ENCODE measurements around the gene ECT2L. TPM values are rescaled to one million over a fixed set of nuclear protein-coding genes. Genes with fewer than 3 reads are reported as not detected.

Gene ECT2L
- total RNA-seq, 1 experiment from 2014 or later = not detected

DNA sequence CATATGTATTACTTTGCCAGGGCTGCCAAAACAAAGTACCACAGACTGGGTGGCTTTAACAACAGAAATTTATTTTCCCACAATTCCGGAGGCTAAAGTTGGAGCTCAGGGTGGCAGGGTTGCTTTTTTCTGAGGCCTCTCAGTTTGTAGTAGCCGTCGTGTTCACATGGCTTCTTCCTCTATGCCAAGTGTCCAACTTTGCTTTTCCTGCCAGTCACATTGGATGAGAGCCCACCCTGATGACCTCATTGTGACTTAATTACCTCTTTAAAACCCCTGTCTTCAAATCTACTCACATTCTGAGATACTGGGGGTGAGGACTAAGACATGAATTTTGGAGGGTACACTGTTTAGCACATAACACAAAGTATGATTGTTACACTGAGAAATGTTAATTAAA lies 9.9 kb upstream of the ECT2L start:
- H3K4me2 ChIP-seq = no peak overlapping the region
- ChIA-PET POLR2A (ENCODE audit: unreplicated experiment) (no interaction called here), CTCF (no interaction called here)
- no peaks in the 10 kb centered on the region for H3K27me3 ChIP-seq (ENCODE audit: insufficient read depth, low read depth)
- H3F3A ChIP-seq (ENCODE audit: insufficient read depth, low read depth) = no peaks in the 10 kb centered on the region
- no peak overlapping the region for H2AFZ ChIP-seq
- H3K4me1 ChIP-seq (replicated peaks; ENCODE audit: insufficient read depth) = no peaks in the 10 kb centered on the region
- H3K9me3 ChIP-seq (ENCODE audit: insufficient read depth, low read depth) = no peaks in the 10 kb centered on the region
- intact Hi-C loops (cut with micrococcal nuclease; ENCODE audit: unreplicated experiment) = no loop called here
- BruUV-seq (replicated peaks) = no TSS peak
- H4K20me1 ChIP-seq (ENCODE audit: insufficient read depth) = no peaks in the 10 kb centered on the region
- TF ChIP-seq, protein P1, sequence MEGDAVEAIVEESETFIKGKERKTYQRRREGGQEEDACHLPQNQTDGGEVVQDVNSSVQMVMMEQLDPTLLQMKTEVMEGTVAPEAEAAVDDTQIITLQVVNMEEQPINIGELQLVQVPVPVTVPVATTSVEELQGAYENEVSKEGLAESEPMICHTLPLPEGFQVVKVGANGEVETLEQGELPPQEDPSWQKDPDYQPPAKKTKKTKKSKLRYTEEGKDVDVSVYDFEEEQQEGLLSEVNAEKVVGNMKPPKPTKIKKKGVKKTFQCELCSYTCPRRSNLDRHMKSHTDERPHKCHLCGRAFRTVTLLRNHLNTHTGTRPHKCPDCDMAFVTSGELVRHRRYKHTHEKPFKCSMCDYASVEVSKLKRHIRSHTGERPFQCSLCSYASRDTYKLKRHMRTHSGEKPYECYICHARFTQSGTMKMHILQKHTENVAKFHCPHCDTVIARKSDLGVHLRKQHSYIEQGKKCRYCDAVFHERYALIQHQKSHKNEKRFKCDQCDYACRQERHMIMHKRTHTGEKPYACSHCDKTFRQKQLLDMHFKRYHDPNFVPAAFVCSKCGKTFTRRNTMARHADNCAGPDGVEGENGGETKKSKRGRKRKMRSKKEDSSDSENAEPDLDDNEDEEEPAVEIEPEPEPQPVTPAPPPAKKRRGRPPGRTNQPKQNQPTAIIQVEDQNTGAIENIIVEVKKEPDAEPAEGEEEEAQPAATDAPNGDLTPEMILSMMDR (conservative IDR thresholded peaks at IDR 0.05) = no peak
- no peak for TF ChIP-seq EZH2 (IDR thresholded peaks at IDR 0.05; ENCODE audit: low read depth)
- H3K36me3 ChIP-seq (ENCODE audit: low read depth) = 0 out of 2 replicates have a peak, but pooled peaks cover 18% of the 10 kb centered on the region
- no peak overlapping the region for H3K4me3 ChIP-seq
- DNase-seq = no peak
- H3K27ac ChIP-seq = no peak overlapping the region
- H3K79me2 ChIP-seq (ENCODE audit: low read depth) = no peaks in the 10 kb centered on the region
- H3K9me2 ChIP-seq (ENCODE audit: insufficient read depth) = no peaks in the 10 kb centered on the region

DNA sequence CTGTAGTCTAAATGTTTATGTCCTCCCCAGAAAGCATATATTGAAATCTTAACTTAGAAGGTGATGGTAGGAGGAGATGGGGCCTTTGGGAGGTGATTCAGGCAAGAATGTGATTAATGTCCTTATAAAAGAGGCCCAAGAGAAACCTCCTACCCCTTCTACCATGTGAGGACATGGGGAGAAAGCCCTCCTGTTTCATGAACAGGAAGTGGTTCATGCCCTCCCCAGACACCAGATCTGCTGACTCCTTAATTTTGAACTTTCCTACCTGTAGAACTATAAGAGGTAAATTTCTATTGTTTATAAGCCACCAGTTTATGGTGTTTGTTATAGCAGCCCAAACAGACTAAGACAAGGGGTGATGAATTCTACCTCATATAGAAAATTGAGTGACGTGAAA lies 8.7 kb upstream of the ECT2L start:
- DNase-seq = no peak
- no peak overlapping the region for H3K4me2 ChIP-seq

DNA sequence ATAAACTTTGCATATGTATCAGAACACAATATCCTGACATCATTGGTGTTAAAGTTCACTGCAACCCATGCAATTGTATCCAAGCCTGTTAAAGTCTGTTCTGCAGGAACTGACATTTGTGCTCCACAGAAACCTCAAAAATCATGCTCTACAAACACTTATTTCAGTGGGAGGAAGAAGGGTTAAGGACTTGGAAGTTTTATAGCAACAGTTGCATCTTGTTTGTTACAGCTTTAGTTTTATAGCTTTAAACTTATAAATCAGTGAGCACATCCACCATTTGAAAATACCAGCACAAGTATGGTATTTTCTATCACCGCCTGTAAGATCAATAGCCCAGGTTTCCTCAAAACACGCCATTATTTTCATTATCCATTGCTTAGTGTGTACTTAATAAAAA lies 884 bp downstream of the ECT2L start:
- Histone ChIP-seq H3K9me3 (ENCODE audit: insufficient read depth, low read depth) (no peaks in the 10 kb centered on the region; the same call in 1 of the 2 replicates), H2AFZ (no peak overlapping the region), H3K9me2 (ENCODE audit: insufficient read depth) (no peaks in the 10 kb centered on the region), H3F3A (ENCODE audit: insufficient read depth, low read depth) (no peaks in the 10 kb centered on the region; the same call in 1 of the 2 replicates), H4K20me1 (ENCODE audit: insufficient read depth) (no peaks in the 10 kb centered on the region), H3K36me3 (ENCODE audit: low read depth) (no peaks in the 10 kb centered on the region), H3K27me3 (ENCODE audit: insufficient read depth, low read depth) (no peaks in the 10 kb centered on the region), H3K4me1 (replicated peaks; ENCODE audit: insufficient read depth) (no peaks in the 10 kb centered on the region), H3K4me3 (no peak overlapping the region), H3K4me2 (no peak overlapping the region), H3K27ac (no peak overlapping the region), H3K79me2 (ENCODE audit: low read depth) (no peaks in the 10 kb centered on the region)
- intact Hi-C loops (cut with micrococcal nuclease; ENCODE audit: unreplicated experiment) = no loop called here
- ChIA-PET POLR2A (ENCODE audit: unreplicated experiment) (no interaction called here), CTCF (no interaction called here)
- no peak for DNase-seq
- TF ChIP-seq, protein P1 (conservative IDR thresholded peaks at IDR 0.05) = no peak
- TF ChIP-seq EZH2 (IDR thresholded peaks at IDR 0.05; ENCODE audit: low read depth) = no peak
- BruUV-seq (replicated peaks) = no TSS peak

More for the DNA sequence above, 8.7 kb upstream of the ECT2L start:
- Histone ChIP-seq H3K27ac (no peak overlapping the region), H3K4me3 (no peak overlapping the region), H3K79me2 (ENCODE audit: low read depth) (no peaks in the 10 kb centered on the region), H3F3A (ENCODE audit: insufficient read depth, low read depth) (no peaks in the 10 kb centered on the region; the same call in 1 of the 2 replicates), H4K20me1 (ENCODE audit: insufficient read depth) (no peaks in the 10 kb centered on the region), H3K36me3 (ENCODE audit: low read depth) (0 out of 2 replicates have a peak, but pooled peaks cover 14% of the 10 kb centered on the region), H3K27me3 (ENCODE audit: insufficient read depth, low read depth) (no peaks in the 10 kb centered on the region), H3K9me2 (ENCODE audit: insufficient read depth) (no peaks in the 10 kb centered on the region), H3K9me3 (ENCODE audit: insufficient read depth, low read depth) (no peaks in the 10 kb centered on the region), H2AFZ (no peak overlapping the region), H3K4me1 (replicated peaks; ENCODE audit: insufficient read depth) (no peaks in the 10 kb centered on the region)
- TF ChIP-seq, protein P1 (conservative IDR thresholded peaks at IDR 0.05) = no peak
- BruUV-seq (replicated peaks) = no TSS peak
- ChIA-PET POLR2A (ENCODE audit: unreplicated experiment) (no interaction called here), CTCF (no interaction called here)
- intact Hi-C loops (cut with micrococcal nuclease; ENCODE audit: unreplicated experiment) = no loop called here

All from PC-9 (cell line).